Bone marrow (tissue), 2 donors: ENCODE data around the gene LHPP.

ENCODE experiments used
- DNase-seq, 2 donors: peaks; one replicate each; lab custom pipeline; 2025; lab: John Stamatoyannopoulos, UW

Gene LHPP

GRCh38 chr10:124470544-124471434 lies 9.2 kb downstream of the LHPP start:
- no peak for DNase-seq

GRCh38 chr10:124472071-124472470 lies 10.4 kb downstream of the LHPP start:
- DNase-seq = no peak

DNA sequence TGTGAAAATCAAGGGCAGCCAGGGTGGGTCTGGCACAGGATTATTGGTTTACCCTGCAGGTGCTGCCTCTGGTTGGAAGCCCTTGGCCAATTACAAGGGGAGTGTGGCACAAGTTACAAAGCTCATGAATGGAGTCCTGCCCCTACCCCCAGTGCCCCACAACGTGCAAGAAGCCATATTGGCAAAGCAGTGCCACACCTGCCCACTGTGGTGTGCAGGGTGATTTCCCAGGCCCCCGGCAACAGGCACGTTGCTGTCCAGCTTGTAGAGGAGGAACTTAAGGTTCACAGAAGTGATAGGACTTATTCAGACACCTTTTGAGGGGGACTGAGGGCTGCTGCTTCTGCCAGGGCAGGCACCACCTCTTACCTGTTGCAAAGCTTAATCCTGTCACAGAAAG lies 11.4 kb downstream of the LHPP start:
- DNase-seq = no peak

GRCh38 chr10:124474514-124475070 lies 13.0 kb downstream of the LHPP start:
- no peak for DNase-seq

DNA sequence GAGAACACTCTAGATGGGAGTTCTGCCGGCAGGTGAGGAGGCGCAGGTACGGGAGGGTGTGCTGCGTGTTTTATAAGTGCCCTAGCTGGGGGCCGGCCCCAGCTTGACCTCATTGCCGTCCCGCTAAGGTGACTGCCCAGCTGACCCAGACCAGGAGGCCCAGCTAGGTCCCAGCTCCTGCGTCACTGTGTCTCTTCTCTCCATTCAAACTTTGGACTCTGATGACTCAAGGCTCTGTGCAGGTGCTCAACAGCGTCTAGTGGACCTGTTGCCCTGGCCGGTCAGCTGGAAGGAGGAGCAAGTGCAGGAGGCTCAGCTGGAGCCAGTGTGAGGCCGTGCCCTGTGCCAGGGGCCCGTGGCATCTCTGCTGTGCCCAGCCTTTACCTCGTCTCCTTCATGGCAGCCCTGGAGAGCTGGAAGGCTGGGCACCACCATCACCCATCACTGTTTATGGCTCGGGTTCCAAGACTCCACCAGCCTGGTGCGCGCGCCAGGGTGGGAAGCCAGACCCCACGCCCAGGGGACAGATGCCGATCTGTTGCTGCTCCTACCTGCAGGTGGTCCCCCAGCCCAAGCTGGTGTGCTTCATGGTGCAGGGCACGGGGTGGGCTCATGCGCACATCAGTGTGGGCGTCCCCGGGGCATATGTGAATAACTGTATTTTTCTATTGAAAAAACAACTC lies 14.6 kb downstream of the LHPP start:
- no peak for DNase-seq

DNA sequence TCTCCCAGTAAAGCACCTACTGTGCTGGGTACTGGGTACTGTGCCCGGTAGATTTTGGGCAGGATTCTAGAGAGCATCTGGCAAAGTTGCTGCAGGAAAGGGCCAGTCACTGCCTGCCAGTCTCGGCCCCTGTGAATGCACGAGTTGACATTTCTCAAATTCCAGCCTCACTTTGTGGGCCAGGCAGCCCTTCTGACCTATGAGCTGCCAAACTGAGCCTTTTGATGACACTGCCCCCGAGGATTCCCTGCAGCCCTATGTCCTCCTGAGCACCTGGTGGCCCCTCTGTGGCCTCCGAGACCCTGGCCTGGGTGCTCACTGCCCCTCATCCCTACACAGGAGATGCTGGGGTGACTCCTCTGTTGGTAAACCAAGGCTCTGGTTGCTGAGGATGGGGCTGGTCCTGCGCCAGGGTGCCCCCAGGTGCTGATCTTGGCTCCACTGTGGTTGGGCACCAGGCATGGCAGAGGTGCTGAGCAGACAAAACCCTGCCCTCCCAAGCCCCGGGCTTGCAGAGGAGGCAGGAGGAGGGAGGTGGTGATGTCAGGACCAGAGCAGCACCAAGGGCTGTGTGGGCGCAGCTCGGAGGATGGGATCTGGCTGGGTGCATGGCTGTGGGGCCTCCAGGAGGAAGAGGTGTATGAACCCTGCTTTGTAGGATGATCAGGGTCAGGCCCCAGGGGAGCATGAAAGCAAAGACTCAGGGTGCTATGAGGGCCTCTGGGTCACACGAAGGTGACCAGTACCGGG lies 16.2 kb downstream of the LHPP start:
- no peak for DNase-seq

DNA sequence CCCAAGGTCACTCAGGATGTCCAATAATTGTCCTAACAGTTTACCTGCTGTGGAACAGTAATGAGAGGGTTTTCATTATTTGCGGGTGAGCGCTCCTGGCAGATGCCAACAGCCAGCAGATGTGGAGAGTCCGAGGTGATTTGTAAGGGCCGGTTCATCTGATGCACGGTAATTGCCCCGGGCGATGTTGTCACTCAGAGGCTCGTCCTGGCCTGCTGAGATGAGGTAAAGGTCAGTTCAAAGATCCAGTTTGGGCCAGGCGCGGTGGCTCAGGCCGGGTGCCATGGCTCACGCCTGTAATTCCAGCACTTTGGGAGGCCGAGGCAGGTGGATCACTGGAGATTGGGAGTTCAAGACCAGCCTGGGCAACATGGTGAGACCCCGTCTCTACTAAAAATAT lies 16.9 kb downstream of the LHPP start:
- DNase-seq = no peak

DNA sequence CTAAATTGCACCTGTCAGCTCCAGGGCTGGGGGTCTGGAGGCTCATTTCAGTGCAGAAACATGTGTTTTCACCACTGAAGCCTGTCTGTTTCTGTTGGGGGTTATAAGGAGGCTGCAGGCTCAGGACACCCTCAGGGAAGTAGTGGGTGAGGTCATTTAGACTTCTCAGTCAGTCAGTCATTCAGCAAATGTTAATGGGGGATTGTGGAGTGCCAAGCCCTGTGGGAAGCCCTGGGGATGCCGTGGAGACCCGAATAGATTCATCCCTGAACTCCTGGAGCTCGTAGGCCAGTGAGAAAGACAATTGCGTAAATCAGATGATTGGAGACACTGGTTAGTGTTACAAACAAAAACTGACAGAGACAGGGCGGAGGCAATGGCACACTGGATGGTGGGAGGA lies 19.2 kb downstream of the LHPP start:
- DNase-seq = no peak

DNA sequence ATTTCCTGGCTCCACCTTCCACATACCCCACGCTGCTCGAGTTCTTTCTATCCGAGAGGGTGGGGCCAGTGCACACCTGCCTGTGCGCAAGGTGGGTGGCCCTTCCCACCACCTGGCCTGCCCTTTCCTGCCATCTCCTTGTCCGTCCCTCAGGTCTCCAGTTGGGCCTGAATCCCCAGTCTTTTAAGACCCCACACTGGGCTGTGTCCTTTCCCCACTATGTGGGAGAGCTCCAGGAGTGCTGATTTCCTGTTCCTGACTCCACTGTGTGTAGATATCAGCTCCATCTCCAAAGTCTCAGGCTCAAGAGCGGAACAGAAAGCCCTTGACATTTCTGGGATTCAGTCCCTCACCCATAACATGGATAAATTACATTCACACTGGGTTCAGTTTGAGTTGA lies 20.1 kb downstream of the LHPP start:
- no peak for DNase-seq

- DNase-seq = no peak
Observed at GRCh38 chr10:124482236-124482800, 20.7 kb downstream of the LHPP start.

- DNase-seq = no peak
Observed at GRCh38 chr10:124482876-124483275, 21.3 kb downstream of the LHPP start.

DNA sequence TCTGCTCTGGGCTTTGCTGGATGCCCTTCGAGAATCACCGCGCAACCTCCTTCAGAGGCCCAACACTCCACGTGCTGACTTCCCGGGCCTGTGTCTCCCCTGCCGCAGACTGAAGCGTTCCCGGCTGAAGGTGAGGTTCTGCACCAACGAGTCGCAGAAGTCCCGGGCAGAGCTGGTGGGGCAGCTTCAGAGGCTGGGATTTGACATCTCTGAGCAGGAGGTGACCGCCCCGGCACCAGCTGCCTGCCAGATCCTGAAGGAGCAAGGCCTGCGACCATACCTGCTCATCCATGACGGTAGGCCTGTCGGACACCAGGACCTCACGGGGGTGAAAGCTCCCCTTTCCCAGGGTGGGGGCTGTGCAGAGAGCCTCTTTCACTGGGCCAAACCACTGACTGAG lies 22.4 kb downstream of the LHPP start:
- no peak for DNase-seq

DNA sequence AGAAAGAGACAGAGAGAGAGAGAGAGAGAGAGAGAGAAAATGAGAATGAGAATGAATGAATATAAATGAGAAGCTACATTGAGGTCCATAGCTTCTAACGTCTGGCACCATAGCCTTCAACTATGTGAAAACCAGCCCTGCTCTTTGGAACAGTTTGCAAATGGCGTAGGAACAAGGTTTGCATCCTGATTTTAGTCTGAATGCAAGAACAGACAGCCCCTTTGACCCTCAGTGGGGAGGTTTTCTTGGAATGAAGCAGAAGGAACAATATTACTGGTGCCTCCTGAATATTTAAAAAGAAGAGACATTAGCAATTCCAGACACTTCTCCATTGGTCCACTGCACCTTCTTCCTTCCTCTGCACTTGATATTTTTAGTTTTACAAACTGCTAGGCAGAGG lies 23.0 kb downstream of the LHPP start:
- no peak for DNase-seq

- DNase-seq = no peak
Observed at GRCh38 chr10:124486635-124487034, 25.0 kb downstream of the LHPP start.

DNA sequence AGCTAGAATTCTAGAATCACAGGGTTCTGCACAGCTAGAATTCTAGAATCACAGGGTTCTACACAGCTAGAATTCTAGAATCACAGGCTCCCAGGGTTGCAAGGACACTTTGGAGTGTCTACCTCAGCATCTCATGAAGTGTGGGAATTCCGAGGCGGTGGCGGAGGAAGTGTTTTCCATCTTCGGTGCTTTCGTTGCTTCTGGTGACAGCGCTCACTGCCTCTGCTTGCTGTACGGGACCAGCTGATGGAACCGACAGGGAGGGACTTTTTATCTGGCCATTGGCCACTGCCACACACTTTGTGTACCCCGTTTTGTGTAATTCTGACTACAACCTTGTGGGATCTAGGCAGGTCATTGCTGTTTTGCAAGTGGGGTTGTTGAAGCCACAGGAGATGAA lies 29.5 kb downstream of the LHPP start:
- DNase-seq = no peak

DNA sequence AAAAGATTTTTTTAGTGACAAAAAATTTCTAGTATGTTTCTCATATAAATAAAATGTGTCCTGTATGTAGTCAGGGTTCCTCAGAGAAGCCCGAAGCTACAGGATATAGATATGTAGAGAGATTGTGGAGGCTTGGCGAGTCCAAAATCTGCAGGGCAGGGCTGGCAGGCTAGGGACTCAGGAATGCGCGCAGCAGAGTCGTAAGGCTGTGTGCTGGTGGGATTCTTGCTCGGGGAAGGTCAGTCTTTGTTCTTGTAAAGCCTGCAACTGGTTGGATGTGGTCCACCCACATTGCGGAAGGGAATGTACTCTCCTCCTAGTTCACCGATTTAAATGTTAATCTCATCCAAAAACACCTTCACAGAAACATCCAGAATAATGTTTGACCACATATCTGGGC lies 30.6 kb downstream of the LHPP start:
- no peak for DNase-seq

GRCh38 chr10:124493214-124493882 lies 31.7 kb downstream of the LHPP start:
- DNase-seq = peak in 1 of 2 donors; percentile 9

- no peak for DNase-seq
Observed at GRCh38 chr10:124494046-124494807, 32.6 kb downstream of the LHPP start.

GRCh38 chr10:124495162-124495561 lies 33.5 kb downstream of the LHPP start:
- no peak for DNase-seq

GRCh38 chr10:124495725-124496124 lies 34.1 kb downstream of the LHPP start:
- no peak for DNase-seq

GRCh38 chr10:124496150-124496549 lies 34.5 kb downstream of the LHPP start:
- DNase-seq = no peak
